Limb (tissue), 2 donors: Measurements from ENCODE around the gene DENND4A.
A peak's percentile ranks its signal among the peaks of the same experiment; 100 is the strongest.

Experiments
- DNase-seq, 2 donors: peaks; one replicate each; pipeline ENCODE4 v3.0.0-alpha.2; 2016; ENCODE audit errors: extremely low spot score in 2 of 2

Gene DENND4A

DNA sequence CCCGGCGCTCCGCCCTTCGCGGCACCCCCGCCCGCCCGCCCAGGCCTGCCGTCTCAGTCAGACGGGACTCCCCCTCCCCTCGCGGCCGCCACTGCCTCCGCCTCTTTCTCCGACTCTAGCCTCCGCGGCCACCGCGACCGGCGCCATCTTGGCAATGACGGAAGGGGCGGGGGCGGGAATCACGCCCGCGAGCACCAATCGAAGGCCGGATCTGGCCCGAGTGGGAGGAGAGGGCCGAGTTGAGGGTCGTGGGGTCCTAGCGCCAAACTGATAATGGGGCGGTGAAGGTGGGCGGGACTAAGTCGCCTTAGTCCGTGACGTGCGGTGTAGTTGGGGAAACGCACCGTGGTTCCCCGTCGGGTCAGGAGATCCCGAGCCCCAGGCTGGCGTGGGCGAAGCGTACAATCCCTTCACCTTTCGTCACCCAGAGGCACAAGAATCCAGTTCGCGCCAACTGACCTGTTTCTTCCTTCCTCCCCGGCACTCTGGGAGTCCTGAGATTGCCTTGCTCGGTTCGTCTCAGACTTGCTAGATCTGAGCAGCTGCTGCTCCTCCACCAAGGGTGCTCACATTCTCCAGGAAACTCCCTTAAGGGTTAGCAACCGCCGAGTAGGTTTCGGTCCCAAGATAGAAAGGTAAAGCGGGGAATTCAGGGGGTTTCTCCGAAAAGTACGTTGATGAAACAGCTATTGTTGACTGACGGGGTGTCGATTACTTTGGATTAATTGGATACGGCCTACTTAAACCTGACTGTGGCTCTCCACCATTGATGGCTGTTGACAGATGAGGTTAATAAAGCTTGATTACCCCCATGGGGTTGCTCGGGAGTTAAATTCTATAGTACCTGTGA lies at the start of gene DENND4A:
TSS of gene DENND4A (minus strand) at position 156 of the 850 bp plus-strand sequence. CDS start 35,843 bp downstream, outside the sequence.
- DNase-seq = peak; percentile 97 to 99

DNA sequence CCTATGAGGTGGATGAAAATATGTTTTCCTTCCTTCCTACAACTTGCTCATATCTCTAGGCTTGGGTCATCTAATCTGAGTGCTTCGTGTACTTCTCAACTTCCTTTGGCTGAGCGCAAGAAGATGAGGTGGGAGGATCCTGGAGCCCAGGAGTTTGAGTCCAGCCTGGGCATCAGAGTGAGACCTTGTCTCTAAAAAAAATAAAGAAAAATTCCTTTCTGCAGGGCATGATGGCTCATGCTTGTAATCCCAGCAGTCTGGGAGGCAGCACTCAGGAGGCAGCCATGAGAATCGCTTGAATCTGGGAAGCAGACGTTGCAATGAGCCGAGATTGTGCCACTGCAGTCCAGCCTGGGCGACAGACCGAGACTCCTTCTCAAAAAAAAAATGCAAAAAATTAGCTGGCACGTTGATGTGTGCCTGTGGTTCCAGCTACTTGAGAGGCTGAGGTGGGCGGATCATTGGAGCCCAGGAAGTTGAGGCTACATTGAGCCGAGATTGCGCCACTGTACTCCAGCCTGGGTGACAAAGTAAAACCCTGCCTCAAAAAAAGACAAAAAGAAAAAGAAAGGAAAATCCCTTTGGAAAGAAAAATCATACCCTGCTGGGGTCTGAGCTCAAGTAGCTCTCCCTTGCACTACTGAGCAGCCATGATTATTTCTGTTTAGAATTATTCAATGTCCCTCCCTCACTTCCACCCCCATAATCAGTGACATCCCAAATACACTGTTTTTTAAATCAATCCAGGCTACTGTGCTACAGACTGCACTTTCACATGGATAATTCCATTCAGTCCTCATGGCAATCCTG lies 49.2 kb upstream of the DENND4A start:
- no peak for DNase-seq

DNA sequence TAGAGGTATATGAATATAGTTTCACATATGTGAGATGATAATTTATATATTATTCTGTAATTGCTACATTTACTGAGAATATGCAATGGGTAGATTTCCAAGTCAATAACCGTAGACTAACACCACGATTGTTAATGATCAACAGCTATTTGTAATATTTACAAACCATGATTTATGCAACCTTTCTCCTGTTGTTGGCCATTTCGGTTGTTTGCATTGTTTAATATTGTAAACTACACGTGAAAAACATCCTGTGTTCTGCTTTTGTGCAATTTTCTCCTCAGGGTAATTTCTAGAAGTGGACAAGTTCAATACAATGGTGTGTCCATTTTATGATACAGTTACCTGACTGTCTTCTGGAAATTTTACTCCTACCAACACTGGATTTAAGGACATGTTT lies 47.9 kb upstream of the DENND4A start:
- DNase-seq = no peak

DNA sequence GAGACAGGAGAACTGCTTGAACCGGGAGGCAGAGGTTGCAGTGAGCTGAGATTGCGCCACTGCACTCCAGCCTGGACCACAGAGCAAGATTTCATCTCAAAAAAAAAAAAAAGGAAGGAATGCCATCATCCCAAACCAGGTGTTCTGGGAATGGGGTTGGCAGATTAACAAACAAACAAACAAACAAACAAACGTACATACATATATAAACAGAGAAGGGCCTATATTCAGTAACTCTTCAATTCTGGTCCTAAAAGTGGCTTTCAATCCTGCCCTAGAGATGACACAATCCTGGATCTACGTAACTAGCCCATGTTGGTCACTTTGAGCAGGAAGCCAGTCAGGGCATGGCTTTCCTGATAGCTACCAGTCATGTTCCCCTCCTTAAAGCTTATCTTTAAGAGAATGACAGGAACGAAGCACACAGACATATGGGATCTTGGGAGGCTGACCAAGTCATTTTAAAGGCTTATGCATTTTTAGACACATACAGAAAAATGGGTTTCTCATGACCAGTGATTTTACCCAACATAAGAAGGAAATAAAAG lies 47.3 kb upstream of the DENND4A start:
- DNase-seq = no peak

DNA sequence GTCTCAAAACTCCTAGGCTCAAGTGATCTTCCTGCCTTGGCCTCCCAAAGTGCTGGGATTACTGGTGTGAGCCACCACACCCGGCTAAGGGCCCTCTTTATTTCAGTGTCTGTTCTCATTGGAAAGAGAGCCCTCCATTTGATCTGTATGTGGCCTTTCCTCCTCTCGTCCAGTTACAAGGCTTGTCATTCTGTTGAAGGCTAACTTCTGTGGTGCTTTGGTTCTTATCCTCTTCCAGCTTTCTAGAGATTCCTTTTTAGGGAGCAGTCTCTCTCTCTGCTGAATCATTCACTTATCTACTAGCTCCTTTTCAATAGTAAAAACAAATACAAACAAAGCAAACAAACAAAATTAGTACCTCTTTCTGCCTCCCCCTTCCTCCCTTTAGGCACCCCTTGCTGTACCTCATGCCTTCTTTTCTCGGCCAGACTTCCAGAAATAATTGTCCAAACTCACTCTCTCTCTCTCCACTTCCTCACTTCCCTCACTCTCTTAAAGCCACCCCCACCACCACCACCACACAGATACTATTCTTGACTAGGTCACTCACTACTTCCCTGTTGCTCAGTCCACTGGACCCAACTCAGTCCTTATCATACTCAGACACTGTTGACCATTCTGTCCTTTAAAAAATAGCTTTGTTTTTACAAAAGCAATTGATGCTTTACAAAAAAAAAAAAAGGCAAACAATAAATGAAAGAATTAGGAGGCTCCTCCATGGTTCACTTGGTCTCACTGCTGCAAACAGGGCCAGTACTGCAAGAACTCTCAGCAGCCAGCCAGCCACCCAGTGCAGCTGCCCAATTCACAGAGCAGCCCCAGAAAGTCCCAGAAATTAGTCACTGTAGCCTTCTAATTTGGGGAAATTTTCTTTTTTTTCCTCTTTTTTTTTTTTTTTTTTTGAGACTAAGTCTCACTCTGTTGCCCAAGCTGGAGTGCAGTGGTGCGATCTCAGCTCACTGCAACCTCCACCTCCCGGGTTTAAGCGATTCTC lies 45.5 kb upstream of the DENND4A start:
- no peak for DNase-seq

DNA sequence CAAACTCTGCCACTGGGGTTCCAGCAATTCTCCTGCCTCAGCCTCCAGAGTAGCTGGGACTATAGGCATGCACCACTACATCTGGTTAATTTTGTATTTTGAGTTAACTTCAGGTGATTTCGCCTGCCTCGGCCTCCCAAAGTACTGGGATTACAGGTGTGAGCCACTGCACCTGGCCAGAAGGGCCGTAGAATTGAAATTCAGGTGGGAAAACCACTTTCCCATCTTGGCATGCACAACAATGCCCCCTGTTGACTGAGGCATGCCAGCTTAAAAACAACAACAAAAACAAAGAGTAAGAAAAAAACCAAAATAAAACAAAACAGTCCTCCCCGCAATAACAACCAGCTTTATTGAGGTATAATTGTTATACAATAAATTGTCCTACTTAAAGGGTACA lies 44.6 kb upstream of the DENND4A start:
- no peak for DNase-seq

DNA sequence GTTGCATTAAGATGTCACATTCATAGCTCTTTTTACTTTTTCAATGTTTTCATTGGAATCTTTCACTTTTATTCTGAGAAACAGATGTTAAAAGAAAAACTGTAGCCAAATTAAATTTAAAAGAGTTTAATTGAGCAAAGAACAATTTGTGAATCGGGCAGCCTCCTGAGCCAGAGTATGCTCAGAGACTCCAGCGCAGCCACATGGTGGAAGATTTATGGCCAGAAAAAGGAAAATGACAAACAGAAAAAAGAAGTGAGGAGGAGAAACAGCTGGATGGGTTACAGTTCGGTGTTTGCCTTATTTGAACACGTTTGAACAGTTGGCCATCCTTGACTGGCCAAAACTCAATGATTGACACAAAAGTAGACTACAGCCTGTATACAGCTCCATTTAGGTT lies 43.4 kb upstream of the DENND4A start:
- DNase-seq = no peak

DNA sequence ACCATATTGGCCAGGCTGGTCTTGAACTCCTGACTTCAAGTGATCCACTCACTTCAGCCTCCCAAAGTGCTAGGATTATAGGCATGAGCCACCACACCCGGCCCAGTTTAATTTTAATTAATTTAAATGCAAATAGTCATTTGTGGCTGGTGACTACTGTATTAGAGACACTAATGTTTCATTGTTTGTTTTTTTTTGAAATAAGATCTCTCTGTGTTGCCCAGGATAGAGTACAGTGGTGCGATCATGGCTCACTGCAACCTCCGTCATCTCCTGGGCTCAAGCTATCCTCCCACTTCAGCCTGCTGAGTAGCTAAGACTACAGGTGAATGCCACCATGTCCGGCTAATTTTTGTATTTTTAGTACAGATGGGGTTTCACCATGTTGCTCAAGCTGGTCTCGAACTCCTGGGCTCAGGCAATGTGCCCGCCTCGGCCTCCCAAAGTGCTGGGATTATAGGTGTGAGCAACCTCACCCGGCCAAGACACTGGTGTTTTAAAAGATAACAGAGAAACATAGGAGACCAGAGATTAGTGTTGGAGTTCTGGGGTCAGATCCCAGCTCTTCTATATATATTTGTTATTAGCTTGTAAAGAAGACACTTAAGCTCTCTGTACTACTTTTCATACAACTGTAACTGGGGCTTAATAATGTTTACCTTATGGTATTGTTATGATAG lies 42.6 kb upstream of the DENND4A start:
- no peak for DNase-seq

DNA sequence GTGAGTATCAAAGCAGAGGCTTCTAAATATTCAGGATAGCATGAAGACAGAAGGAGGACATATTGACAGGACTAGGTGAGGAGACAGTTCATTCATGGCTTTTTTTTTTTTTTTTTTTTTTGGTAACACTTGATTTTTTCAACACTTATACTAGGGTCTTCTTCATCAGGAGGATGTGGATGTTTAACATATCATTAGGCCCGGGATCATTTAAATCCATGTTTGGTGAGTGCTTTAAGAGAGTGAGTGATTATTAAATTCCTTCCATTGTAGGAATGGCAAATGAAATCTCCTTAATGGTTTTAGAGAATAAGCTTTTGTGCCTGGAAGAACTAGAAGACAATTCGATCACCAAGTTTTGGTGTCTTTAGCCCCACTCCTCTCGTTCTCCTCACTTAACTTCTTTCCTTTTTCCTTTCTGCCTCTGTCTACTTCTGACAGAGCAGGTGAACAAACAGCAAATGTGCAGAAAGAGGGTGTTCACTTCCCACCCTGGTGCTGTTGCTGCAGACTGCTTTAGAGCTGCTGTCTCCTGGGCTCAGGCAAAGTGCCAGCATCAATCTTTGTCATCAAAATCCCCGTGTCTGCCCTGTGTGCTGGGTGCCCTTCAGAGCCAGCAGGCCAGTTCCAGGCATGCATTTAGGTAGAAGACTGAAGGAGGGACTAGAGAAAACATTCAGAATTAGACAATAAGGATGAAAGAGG lies 41.6 kb upstream of the DENND4A start:
- no peak for DNase-seq

DNA sequence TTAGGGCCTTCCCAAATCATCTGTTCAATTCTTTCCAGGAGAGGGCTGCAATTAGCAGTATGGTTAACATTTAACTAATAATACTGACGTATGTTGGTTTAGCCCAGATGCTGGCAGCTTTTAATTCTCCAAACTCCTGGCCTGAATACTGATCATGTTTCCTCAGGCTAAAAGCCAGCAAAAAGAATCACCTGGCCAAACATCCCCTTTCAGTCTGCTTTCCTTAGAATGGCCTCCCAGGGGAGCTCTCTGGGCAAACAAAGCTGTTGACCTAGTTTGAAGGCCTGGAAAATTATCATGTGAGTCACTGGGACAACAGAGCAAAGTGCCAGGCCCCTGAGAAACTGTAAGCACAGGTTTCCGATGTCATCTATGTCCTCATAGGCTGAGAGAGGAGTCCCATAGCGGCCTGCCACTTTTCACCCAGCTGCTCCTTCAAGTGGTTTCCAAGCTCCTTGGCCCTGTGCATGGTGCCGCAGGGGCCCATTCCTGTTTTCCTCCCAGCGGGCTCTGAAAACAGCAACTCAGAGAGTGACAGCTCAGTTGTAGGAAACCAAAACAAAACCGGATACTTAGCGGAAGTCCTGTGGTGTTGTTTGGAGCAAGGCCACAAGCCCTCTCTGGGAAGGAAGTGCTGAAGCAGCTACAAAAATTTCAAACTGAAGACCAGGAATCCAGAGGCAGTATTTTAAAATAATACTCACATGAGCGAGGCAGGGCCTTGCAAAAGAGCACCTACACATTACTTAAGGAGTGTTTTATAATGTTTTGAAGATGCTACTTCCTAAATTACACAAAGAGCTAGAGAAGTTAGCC lies 40.7 kb upstream of the DENND4A start:
- DNase-seq = peak; percentile 77 to 79

DNA sequence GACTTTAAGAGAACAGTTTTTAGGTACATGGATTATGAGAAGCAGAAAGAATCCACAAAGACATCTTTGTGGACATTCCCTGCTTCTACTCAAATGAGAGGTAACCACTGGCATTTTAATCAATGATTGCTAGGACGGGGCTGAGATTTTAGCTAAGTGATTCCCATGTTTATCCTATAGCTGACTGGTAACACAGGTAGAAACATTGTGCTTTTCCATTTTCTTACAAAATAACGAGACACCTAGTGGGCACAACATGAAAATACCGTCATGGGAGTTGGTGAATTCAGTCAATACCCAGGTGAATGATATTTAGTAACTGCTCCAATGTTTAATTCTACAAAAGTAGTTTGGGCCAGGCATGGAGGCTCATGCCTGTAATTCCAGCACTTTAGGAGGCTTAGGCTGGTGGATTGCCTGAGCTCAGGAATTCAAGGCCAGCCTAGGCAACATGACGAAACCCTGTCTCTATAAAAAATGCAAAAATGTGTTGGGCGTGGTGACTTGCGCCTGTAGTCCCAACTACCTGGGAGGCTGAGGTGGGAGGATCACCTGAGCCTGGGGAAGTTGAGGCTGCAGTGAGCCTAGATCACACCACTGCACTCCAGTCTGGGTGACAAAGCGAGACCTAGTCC lies 37.2 kb upstream of the DENND4A start:
- DNase-seq = no peak

DNA sequence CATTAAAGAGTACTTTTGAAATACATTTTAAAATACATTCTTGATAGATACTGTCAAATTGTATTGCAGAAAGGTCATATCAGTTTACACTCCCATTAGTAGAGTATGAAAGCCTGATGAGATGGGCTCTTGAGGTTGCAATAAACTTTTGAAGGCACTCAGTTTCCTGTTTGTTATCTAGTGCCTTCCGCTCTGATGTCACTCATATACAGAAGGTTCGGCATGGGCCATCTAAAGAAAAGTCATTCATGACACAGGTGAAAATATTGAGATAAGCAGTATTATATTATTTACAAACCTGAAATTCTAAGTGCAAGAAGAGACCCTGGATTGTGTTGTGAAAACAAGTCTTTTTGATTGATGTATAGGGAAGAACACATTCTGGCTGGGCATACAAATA lies 36.5 kb upstream of the DENND4A start:
- no peak for DNase-seq

DNA sequence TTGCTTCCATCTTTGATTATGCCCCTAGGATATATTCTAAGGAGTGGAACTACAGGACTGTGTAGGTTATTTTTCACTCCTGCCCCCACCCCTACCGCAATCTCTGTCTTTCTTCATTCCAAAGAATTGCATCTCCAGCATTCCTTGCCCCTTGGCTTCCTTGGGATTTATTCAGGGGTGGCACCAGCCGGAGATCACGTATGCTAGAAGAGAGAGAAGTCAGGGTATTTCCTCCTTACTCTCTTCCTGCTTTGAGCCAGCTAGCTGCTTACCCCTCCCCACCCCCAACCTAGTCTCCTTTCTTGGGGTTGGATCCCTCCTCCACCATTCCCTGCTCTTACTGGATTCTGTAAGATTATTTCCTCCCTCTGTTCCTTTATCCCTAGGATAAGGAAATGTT lies 35.0 kb upstream of the DENND4A start:
- DNase-seq = no peak

DNA sequence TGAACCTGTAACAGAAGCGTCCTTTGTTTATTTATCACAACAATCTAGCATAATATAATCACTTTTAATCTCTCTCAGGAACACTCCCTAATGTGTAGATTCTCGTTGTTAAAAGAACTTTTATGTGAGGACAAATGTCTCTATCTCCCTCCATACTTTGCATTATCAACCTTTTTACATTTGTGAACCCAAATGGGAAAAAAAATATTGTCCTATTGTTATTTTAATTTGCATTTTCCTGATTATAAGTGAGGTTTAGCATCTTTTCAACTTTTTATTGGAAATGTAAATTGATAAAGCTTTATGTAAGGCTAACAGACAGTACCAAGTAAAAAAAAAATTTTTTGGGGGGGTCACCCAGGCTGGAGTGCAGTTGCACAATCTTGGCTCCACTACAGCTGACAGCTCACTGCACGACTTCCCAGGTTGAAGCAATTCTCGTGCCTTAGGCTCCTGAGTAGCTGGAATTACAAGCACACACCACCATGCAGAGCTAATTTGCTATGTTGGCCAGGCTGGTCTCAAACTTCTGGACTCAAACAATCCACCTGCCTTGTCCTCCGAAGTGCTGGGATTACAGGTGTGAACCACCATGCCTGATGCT lies 33.0 kb upstream of the DENND4A start:
- no peak for DNase-seq

DNA sequence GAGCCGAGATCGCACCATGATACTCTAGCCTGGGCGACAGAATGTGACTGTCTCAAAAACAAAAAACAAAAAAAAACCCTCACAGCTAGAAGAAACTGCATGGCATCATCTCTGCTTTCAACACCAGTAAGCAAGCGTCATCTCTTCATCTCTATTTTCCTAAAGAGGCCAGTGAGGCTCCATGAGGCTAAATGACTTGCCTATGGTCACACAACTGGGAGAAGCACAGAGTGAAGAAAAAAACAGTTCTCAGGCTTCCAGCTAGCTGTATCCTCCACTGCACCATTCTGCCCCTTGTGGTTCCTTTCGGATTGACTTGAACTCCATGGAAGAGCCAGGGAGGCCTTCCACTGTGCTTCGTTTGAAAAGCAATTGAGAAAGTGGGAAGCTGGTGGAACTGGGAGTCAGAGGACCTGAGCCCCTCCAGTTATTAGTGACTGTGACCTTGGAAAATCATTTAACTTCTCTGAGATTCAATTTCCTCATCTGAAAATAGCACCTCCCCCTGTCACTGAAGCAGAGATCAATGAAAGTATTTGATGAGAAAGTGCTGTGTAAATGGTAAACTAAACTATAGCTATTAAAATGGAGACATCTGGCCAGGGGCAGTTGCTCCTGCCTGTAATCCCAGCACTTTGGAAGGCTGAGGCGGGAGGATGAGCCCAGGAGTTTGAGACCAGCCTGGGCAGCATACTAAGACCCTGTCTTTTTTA lies 32.1 kb upstream of the DENND4A start:
- DNase-seq = peak; percentile 34 to 46

DNA sequence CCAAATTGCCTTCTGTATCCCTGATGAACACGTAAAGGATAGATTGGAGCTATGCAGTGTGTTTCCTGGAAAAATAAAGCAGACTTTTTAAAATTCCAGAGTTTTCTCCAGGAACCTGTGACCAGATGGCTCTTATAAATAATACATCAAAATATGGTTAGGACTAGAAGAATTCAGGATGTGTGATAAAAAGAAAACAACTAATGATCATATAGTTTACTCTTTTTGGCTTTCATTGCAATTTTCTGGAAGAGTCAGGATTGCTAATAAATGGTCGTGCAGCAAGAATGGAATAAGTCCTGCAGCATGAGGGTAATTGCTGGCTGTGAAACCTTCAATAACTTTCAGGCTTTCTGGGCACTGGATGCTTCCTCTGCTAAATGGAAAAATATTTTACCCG lies 30.2 kb upstream of the DENND4A start:
- no peak for DNase-seq

DNA sequence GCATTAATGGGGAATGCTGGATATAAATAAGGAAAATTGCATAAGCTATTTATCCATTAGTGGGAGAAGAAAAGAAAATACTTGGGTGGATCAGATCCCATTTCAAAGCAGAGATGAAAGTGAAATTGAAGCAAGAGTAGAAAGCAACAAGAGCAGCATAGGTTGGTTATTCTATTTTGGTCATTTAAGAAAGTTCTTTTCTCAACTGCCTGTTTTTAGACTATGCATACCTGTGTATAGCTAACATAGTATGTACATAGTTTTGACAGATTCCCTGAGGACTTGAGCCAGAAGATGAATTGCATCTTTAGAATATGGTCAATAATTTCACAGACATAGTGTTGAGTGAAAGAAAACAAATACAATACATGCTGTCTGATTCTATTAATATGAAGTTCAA lies 29.0 kb upstream of the DENND4A start:
- no peak for DNase-seq

DNA sequence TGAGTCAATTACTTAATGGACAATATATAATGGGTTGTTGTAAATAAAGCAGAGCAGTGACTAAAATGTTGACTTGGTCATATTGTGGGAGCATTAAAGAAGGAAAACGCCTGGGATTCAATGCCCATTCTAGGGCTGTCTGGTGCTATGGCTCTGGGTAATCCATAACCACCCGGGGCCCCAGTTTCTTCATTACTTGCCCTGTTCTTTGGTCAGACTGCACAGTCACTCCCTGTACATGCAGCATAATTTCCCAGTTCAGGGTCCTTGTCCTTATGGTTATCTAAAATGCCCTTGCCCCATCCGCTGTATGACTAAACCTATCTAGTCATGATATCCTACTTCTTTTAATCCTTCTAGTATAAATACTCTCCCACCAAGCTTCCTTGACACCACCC lies 27.5 kb upstream of the DENND4A start:
- DNase-seq = no peak
